ENCODE measurements around the gene NDST1. TPM values are rescaled to one million over a fixed set of nuclear protein-coding genes. Genes with fewer than 3 reads are reported as not detected.

NDST1 gene
- total and polyA plus RNA-seq, 2 of the 8 experiments (the other 6 are each of a cell fraction or from before 2014, with no cell fraction given): 27.0 to 72.0 TPM

DNA sequence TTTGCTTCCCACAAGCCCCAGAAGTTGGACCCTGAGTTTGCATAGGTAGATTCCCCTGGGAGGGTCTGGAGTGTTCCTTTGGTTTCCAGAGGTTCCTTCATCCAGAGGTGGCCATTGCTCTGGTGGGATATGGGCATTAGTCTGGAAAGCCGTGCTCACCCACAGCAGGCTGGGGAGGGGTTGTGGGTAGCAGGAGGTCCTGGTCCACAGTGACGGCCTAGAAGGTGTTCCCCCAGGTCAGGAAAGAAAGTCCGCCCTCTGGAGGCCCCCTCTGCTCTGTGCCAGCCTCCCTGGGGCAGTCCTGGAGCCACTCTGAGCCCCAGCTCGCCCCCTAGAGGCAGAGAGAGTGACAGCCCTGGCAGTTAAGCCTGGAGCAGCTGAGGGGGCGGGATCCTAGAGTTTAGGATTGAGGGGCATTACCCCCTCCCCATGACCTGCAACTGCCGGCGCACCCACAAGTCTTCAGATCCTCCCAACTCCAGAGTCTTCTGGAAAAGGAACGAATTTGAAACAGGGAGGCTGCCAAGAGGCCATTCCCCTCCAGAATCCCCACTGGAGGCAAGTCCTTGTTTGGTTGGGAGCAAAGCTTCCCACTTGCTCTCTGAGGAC, 36.8 kb downstream of the NDST1 start:
- no peak overlapping the region for H2BK5ac ChIP-seq (ENCODE audit: low read depth, low read length)
- no peak overlapping the region for H4K91ac ChIP-seq (replicated peaks; ENCODE audit: insufficient read length, low read length)
- no peak overlapping the region for H4K8ac ChIP-seq (ENCODE audit: extremely low read depth, insufficient read depth, low read length)
- no peak overlapping the region for H3K4ac ChIP-seq (replicated peaks; ENCODE audit: insufficient read length, low read depth, low read length)
- H2BK20ac ChIP-seq (ENCODE audit: low read length): no peak overlapping the region
- H3K18ac ChIP-seq (ENCODE audit: extremely low read depth, low read length): no peak overlapping the region
- peaks cover 17 to 50% (median 44%) of the 10 kb centered on the region in 4 experiments for H3K36me3 ChIP-seq (ENCODE audit: control insufficient read depth in 2 of 4, insufficient read depth in 4 of 4, low read length in 3 of 4)
- H4K5ac ChIP-seq (ENCODE audit: insufficient read length, low read depth, low read length): no peak overlapping the region
- no peaks in the 10 kb centered on the region; a peak in 1 of 7 replicates for H3K4me1 ChIP-seq (replicated peaks in 1 of 4; ENCODE audit: control insufficient read depth in 3 of 4, insufficient read depth in 4 of 4, low read length in 3 of 4)
- no peaks in the 10 kb centered on the region for H3K27me3 ChIP-seq (replicated peaks in 1 of 4; ENCODE audit: control insufficient read depth in 3 of 4, extremely low read depth in 1 of 4, insufficient read depth in 3 of 4, low read length in 3 of 4)
- FAIRE-seq: no peak
- H3K4me3 ChIP-seq (ENCODE audit: extremely low read depth in 1 of 4, insufficient read depth in 2 of 4, low read depth in 3 of 4, low read length in 4 of 4): no peak overlapping the region
- H3K23ac ChIP-seq (ENCODE audit: insufficient read length): no peak overlapping the region
- 57% methylated on average over 8 of the region's 8 CpGs; no CpG with 5 or more reads in 1 of the 2 experiments for WGBS, 2 experiments (ENCODE audit: extremely low coverage in 1 of 2, insufficient coverage in 1 of 2, insufficient read length in 1 of 2, insufficient replicate concordance in 2 of 2, low coverage in 1 of 2, low lambda C conversion rate in 2 of 2, missing lambda C conversion rate in 1 of 2)
- H3K79me1 ChIP-seq (ENCODE audit: low read depth, low read length): no peaks in the 10 kb centered on the region
- H2AFZ ChIP-seq (ENCODE audit: low read length): no peak overlapping the region
- H2AK5ac ChIP-seq (ENCODE audit: low read depth, low read length): no peak overlapping the region
- peak; percentile 67 to 97 for DNase-seq (ENCODE audit: low read depth in 1 of 2, low spot score in 2 of 2)
- CTCF ChIA-PET (ENCODE audit: partially characterized antibody): interaction anchor here (0.6 to 6.6 kb wide), 41 partner anchors 10 to 746 kb away, joined by 3 to 46 read pairs (median 5); partner anchors contain the start of genes MYOZ3 and RPS14
- no peaks in the 10 kb centered on the region for H3K9me3 ChIP-seq (ENCODE audit: insufficient read depth in 2 of 2, low read depth in 1 of 2, low read length in 1 of 2)
- 0 out of 2 replicates have a peak overlapping the region, but pooled peaks have one; percentile 14 for H3K27ac ChIP-seq (ENCODE audit: low read depth, low read length)
- no peaks in the 10 kb centered on the region for H3K79me2 ChIP-seq (ENCODE audit: control insufficient read depth in 1 of 2, insufficient read depth in 2 of 2, low read length in 2 of 2)
- no peak overlapping the region for H3K9ac ChIP-seq (replicated peaks in 1 of 4; ENCODE audit: extremely low read depth in 1 of 4, low read depth in 3 of 4, low read length in 3 of 4)
- H2BK12ac ChIP-seq (ENCODE audit: low read depth, low read length): no peak overlapping the region
- peaks cover 3 to 8% of the 10 kb centered on the region in 2 experiments for H4K20me1 ChIP-seq (replicated peaks in 1 of 2; ENCODE audit: control insufficient read depth in 1 of 2, insufficient read depth in 2 of 2, low read length in 2 of 2)
- no peak overlapping the region for H3K56ac ChIP-seq (replicated peaks; ENCODE audit: insufficient read length, low read depth, low read length)
- H3K23me2 ChIP-seq (ENCODE audit: low read depth, low read length): no peaks in the 10 kb centered on the region
- POLR2A ChIA-PET (ENCODE audit: partially characterized antibody): interaction anchor here (0.8 to 2.6 kb wide), 12 partner anchors 10 to 150 kb away, joined by 3 to 13 read pairs (median 4); partner anchors contain the start of gene RPS14
- no peak overlapping the region for H3K14ac ChIP-seq (ENCODE audit: insufficient read length)
- no peak overlapping the region for H3K4me2 ChIP-seq (ENCODE audit: insufficient read depth in 1 of 2, low read depth in 2 of 2, low read length in 2 of 2)
- no peak overlapping the region for H2BK15ac ChIP-seq (ENCODE audit: low read length)
- H2BK120ac ChIP-seq (replicated peaks; ENCODE audit: low read depth, low read length): no peak overlapping the region
- TF ChIP-seq POLR2A (IDR thresholded peaks at IDR 0.05; ENCODE audit: control extremely low read depth in 1 of 2, low read depth in 2 of 2, low read length in 2 of 2) (0 out of 3 replicates have a peak, but pooled peaks of 1 of the 2 experiments have one; percentile 30), SP4 (IDR thresholded peaks at IDR 0.05; ENCODE audit: low read length) (0 out of 2 replicates have a peak, but pooled peaks have one; percentile 71), RAD21 (IDR thresholded peaks at IDR 0.05 in 1 of 2, conservative IDR thresholded peaks at IDR 0.05 in 1 of 2; ENCODE audit: low read depth in 2 of 2, low read length in 2 of 2) (peak; percentile 81 to 89), SIRT6 (IDR thresholded peaks at IDR 0.05; ENCODE audit: low read length) (no peak), YY1 (IDR thresholded peaks at IDR 0.05; ENCODE audit: low read depth, low read length) (peak; percentile 47; the same call in 1 of the 2 replicates), JUN (IDR thresholded peaks at IDR 0.05; ENCODE audit: low read depth, low read length) (no peak), JUND (IDR thresholded peaks at IDR 0.05; ENCODE audit: low read length) (0 out of 2 replicates have a peak, but pooled peaks have one; percentile 7), SIN3A (conservative IDR thresholded peaks at IDR 0.05 in 1 of 2, IDR thresholded peaks at IDR 0.05 in 1 of 2; ENCODE audit: low read depth in 1 of 2, low read length in 2 of 2) (peak; percentile 91 to 94), SIX5 (IDR thresholded peaks at IDR 0.05; ENCODE audit: low read depth, low read length) (no peak), BRCA1 (IDR thresholded peaks at IDR 0.05; ENCODE audit: low read depth, low read length) (no peak), GTF2F1 (IDR thresholded peaks at IDR 0.05; ENCODE audit: borderline replicate concordance, low read depth, low read length) (no peak), CREB1 (IDR thresholded peaks at IDR 0.05) (peak; percentile 29; the same call in 1 of the 2 replicates), KDM4A (IDR thresholded peaks at IDR 0.05; ENCODE audit: low read depth, low read length, severe bottlenecking) (no peak)
